GM04504 (cell line): ENCODE measurements around the gene NEDD4L.
"Not testable (repeated sequence)": the region's sequence is repeated elsewhere in the genome, so short reads cannot be mapped to it uniquely, and the experiment has no call there.

Experiments
- DNase-seq: peaks from one replicate; pipeline ENCODE4 v3.0.0-alpha.2; 2012; ENCODE audit warnings: low read depth

The NEDD4L gene

GRCh38 chr18:58267493-58267892 is 223.5 kb downstream of the NEDD4L start:
- DNase-seq, result no peak

GRCh38 chr18:58268849-58269248 is 224.8 kb downstream of the NEDD4L start:
- DNase-seq, result no peak

GRCh38 chr18:58269931-58270330 is 225.9 kb downstream of the NEDD4L start:
- no peak for DNase-seq

- DNase-seq, result no peak
Measured at GRCh38 chr18:58270396-58270795, 226.4 kb downstream of the NEDD4L start.

- no peak for DNase-seq
Measured at GRCh38 chr18:58271770-58272169, 227.7 kb downstream of the NEDD4L start.

GRCh38 chr18:58272209-58272608 is 228.2 kb downstream of the NEDD4L start:
- no peak for DNase-seq

- no peak for DNase-seq
Measured at GRCh38 chr18:58272779-58273435, 228.9 kb downstream of the NEDD4L start.

GRCh38 chr18:58275176-58275575 is 231.2 kb downstream of the NEDD4L start:
- DNase-seq, result no peak

- DNase-seq, result no peak
Measured at GRCh38 chr18:58276789-58277739, 233.0 kb downstream of the NEDD4L start.

- no peak for DNase-seq
Measured at GRCh38 chr18:58279504-58280175, 235.6 kb downstream of the NEDD4L start.

- no peak for DNase-seq
Measured at GRCh38 chr18:58280191-58280590, 236.2 kb downstream of the NEDD4L start.

- DNase-seq, result not testable (repeated sequence)
Measured at GRCh38 chr18:58282872-58283271, 238.8 kb downstream of the NEDD4L start.

GRCh38 chr18:58284699-58285448 is 240.8 kb downstream of the NEDD4L start:
- no peak for DNase-seq

- no peak for DNase-seq
Measured at GRCh38 chr18:58285449-58286130, 241.6 kb downstream of the NEDD4L start.

- DNase-seq, result no peak
Measured at GRCh38 chr18:58286632-58287352, 242.8 kb downstream of the NEDD4L start.

GRCh38 chr18:58287353-58288274 is 243.6 kb downstream of the NEDD4L start:
- no peak for DNase-seq

- no peak for DNase-seq
Measured at GRCh38 chr18:58288921-58289797, 245.1 kb downstream of the NEDD4L start.

- no peak for DNase-seq
Measured at GRCh38 chr18:58290116-58290695, 246.2 kb downstream of the NEDD4L start.
